Nephron progenitor cell (in vitro differentiated cells): ENCODE measurements around the gene DCLRE1C.

Experiments used
- DNase-seq: peaks from one replicate; pipeline ENCODE4 v3.0.0; 2021
- H3K27ac Mint-ChIP-seq: 2 replicates; pipeline ENCODE4 v1.8.0; 2021; ENCODE audit warnings: mild to moderate bottlenecking, moderate library complexity, mixed read lengths
- H3K27me3 Mint-ChIP-seq: 2 replicates; pipeline ENCODE4 v1.8.0; 2021; ENCODE audit warnings: mild to moderate bottlenecking, low read depth, mixed read lengths; ENCODE audit not compliant: poor library complexity
- H3K36me3 Mint-ChIP-seq: 2 replicates; pipeline ENCODE4 v1.8.0; 2021; ENCODE audit warnings: low read depth, mixed read lengths
- H3K4me1 Mint-ChIP-seq: 2 replicates; pipeline ENCODE4 v1.8.0; 2021; ENCODE audit warnings: mixed read lengths
- H3K4me3 Mint-ChIP-seq: 2 replicates; pipeline ENCODE4 v1.8.0; 2021; ENCODE audit warnings: mild to moderate bottlenecking, moderate library complexity, mixed read lengths
- H3K9me3 Mint-ChIP-seq: 2 replicates; pipeline ENCODE4 v1.8.0; 2021; ENCODE audit warnings: mild to moderate bottlenecking, moderate library complexity, mixed read lengths
- TF ChIP-seq, protein P1 (sequence below): fragments of 200-600 bp; sonication (generic); IDR thresholded peaks from 2 replicates; pipeline ENCODE4 v1.5.0; 2021; ENCODE audit warnings: antibody characterized with exemption

DCLRE1C gene

DNA sequence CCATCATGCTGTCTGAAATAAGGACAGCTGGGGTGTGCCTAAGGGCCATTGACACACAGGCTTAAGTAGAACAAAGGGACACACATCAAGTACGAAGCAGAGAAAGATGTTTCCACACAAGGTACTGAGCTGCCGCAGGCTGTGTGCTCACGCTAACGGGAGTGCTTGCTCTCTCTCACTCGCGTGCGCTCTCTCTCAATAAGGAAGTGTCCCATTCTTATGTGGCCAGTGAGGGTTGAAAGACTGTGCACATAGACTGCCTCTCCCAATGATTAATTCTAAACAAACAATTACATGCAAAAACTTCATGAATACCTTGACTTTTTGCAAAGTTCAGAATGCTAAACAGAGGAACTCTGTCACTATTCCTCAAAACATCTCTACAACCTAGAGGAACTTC, 29.9 kb downstream of the DCLRE1C start:
- peaks cover 79% of the 10 kb centered on the region for H3K36me3 Mint-ChIP-seq
- DNase-seq: no peak
- H3K27me3 Mint-ChIP-seq: no peaks in the 10 kb centered on the region
- H3K4me1 Mint-ChIP-seq: no peaks in the 10 kb centered on the region
- H3K27ac Mint-ChIP-seq: no peak overlapping the region
- no peak overlapping the region for H3K4me3 Mint-ChIP-seq
- no peaks in the 10 kb centered on the region for H3K9me3 Mint-ChIP-seq
- TF ChIP-seq, protein P1, sequence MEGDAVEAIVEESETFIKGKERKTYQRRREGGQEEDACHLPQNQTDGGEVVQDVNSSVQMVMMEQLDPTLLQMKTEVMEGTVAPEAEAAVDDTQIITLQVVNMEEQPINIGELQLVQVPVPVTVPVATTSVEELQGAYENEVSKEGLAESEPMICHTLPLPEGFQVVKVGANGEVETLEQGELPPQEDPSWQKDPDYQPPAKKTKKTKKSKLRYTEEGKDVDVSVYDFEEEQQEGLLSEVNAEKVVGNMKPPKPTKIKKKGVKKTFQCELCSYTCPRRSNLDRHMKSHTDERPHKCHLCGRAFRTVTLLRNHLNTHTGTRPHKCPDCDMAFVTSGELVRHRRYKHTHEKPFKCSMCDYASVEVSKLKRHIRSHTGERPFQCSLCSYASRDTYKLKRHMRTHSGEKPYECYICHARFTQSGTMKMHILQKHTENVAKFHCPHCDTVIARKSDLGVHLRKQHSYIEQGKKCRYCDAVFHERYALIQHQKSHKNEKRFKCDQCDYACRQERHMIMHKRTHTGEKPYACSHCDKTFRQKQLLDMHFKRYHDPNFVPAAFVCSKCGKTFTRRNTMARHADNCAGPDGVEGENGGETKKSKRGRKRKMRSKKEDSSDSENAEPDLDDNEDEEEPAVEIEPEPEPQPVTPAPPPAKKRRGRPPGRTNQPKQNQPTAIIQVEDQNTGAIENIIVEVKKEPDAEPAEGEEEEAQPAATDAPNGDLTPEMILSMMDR: no peak

DNA sequence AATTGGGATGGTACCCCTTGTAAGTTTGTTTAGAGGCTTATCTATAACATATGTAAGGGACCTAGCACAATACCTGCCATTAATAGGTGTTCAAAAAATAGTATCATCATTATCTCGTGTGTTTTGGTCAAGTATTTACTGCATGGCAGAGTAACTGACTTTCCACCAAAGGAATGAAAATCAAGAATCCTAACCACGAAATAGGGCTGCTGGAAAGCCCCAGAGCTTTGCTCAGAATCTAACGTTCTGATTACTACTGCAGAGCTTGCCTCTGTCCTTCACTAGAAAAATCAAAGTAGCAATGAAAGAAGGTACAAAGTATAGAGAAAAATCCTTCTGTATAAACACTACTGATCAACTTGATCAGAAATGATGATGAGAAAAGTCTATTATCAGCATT, 34.9 kb downstream of the DCLRE1C start:
- Mint-ChIP-seq H3K27me3 (no peaks in the 10 kb centered on the region), H3K36me3 (peaks cover 93% of the 10 kb centered on the region), H3K4me3 (no peak overlapping the region), H3K4me1 (no peaks in the 10 kb centered on the region), H3K27ac (no peak overlapping the region), H3K9me3 (peaks cover 44% of the 10 kb centered on the region)
- TF ChIP-seq, protein P1: no peak
- DNase-seq: no peak

DNA sequence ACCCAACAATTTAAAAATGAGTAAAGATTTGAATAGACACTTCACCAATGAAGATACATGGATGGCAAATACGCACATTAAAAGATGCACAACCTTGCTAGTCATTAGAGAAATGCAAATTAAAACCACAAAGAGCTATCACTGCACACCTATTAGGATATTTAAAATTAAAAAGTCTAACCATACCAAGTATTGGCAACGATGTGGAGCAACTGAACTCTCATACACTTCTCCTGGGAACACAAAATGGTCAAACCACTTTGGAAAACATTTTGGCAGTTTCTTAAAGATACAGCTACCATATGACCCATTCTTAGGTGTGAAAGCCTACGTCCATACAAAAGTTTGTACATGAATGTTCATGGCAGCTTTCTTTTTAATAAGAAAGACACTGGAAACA, 36.1 kb downstream of the DCLRE1C start:
- no peaks in the 10 kb centered on the region for H3K27me3 Mint-ChIP-seq
- TF ChIP-seq, protein P1: no peak
- no peaks in the 10 kb centered on the region for H3K4me1 Mint-ChIP-seq
- H3K4me3 Mint-ChIP-seq: no peak overlapping the region
- no peak overlapping the region for H3K27ac Mint-ChIP-seq
- DNase-seq: no peak
- peaks cover 96% of the 10 kb centered on the region for H3K36me3 Mint-ChIP-seq
- H3K9me3 Mint-ChIP-seq: peaks cover 53% of the 10 kb centered on the region

DNA sequence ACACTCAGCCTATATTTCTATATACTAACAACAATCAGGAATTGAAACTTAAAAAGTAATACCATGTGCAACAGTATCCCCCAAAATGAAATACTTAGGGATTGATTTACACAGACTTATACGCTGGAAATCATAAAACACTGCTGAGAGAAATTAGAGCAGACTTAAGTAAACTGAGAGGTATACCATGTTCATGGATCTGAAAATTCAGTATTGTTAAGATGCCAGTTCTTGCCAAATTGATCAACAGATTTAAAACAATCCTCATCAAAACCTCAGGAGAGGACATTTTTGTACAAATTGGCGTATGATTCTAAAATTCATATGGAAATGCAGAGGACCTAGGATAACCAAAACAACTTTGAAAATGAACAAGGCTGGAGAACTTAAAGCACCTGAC, 37.3 kb downstream of the DCLRE1C start:
- H3K27ac Mint-ChIP-seq: no peak overlapping the region
- peaks cover 98% of the 10 kb centered on the region for H3K36me3 Mint-ChIP-seq
- peaks cover 61% of the 10 kb centered on the region for H3K9me3 Mint-ChIP-seq
- no peak overlapping the region for H3K4me3 Mint-ChIP-seq
- TF ChIP-seq, protein P1: no peak
- DNase-seq: no peak
- no peaks in the 10 kb centered on the region for H3K27me3 Mint-ChIP-seq
- no peaks in the 10 kb centered on the region for H3K4me1 Mint-ChIP-seq

DNA sequence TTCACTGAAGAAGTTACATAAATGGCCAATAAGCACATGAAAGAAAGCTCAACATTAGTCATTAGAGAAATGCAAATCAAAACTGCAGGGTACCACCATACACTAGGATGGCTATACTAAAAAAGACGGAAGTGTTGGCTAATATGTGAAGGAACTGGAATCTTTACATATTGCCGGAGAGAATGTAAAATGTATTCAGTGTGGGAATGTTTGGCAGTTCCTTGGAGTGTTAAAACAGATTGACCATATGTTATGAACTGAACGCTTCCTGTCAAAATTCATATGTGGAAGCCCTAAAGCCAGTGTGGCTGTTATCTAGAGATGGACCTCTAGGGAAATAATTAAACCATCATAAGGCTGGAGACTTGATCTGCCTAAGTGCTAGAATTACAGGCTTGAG, 42.1 kb downstream of the DCLRE1C start:
- DNase-seq: no peak
- no peak overlapping the region for H3K4me3 Mint-ChIP-seq
- H3K4me1 Mint-ChIP-seq: no peaks in the 10 kb centered on the region
- no peaks in the 10 kb centered on the region for H3K27me3 Mint-ChIP-seq
- H3K9me3 Mint-ChIP-seq: peaks cover 74% of the 10 kb centered on the region
- H3K27ac Mint-ChIP-seq: no peak overlapping the region
- TF ChIP-seq, protein P1: no peak
- peaks cover 100% of the 10 kb centered on the region for H3K36me3 Mint-ChIP-seq

DNA sequence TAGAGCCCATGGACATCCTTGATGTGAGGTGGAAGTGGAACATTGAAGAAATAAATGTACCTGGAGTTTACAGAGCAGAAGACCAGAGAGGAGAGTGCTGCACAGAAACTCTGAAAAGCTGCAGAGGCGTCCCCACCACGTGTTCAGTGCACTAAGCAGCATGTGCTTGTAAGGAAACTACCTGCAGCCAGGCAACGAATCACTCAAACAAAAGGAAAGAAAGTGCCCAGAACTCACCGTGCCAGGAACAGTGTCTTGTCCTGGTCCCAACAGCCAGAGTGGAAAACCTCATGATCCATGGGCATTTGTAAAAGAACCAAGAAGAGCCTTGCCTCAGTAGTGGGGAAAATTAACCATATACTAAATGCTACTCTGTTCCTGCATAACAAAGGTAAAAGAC, 42.9 kb downstream of the DCLRE1C start:
- Mint-ChIP-seq H3K36me3 (peaks cover 100% of the 10 kb centered on the region), H3K27me3 (no peaks in the 10 kb centered on the region), H3K4me1 (no peaks in the 10 kb centered on the region), H3K4me3 (no peak overlapping the region), H3K27ac (no peak overlapping the region), H3K9me3 (peaks cover 65% of the 10 kb centered on the region)
- no peak for DNase-seq
- TF ChIP-seq, protein P1: no peak
